ENCODE measurements around the gene REST. TPM values are rescaled to one million over a fixed set of nuclear protein-coding genes. Genes with fewer than 3 reads are reported as not detected.
A peak's percentile ranks its signal among the peaks of the same experiment; 100 is the strongest.

The REST gene
- total RNA-seq, 6 donors from 2014 or later, result 18.3 to 40.2 (median 31.8) TPM

GRCh38 chr4:56990109-56990905, 82.6 kb downstream of the REST start:
- peaks cover 18 to 89% (median 46%) of the 10 kb centered on the region in 4 donors for H3K36me3 ChIP-seq
- WGBS, 2 donors, result 84 to 87% methylated on average over 6 of the region's 6 CpGs

DNA sequence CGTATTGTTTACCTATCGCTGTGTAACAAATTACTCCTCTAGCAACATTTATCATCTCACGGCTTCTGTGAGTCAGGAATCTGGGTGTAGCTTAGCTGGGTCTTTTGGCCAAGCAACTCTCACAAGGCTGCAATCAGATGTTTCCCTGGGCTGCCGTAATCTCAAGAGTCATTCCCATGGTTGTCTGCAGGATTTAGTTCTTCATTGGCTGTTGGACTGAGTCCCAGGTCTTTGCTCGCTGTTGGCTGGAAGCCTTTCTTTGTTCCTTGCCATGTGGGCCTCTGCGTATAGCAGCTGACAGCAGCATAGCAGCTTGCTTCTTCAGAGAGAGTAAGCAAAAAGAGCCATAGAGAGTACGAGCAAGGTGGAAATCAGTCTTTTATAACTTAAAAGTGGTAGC, 87.8 kb downstream of the REST start:
- WGBS, 2 donors, result 55 to 62% methylated on average over 7 of the region's 7 CpGs
- Histone ChIP-seq H3K9me3 (no peaks in the 10 kb centered on the region), H3K4me3 (no peak overlapping the region), H3K27ac (no peak overlapping the region), H3K27me3 (no peaks in the 10 kb centered on the region), H3K4me1 (peaks cover 0 to 3% (median 0%) of the 10 kb centered on the region in 4 donors), H3K36me3 (peaks cover 17 to 84% (median 50%) of the 10 kb centered on the region in 4 donors)
- DNase-seq (no peak), ATAC-seq (ENCODE audit: low FRiP score in 2 of 2) (peak in 1 of 2 donors; percentile 62)
- TF ChIP-seq EP300 (IDR thresholded peaks at IDR 0.05) (no peak), POLR2AphosphoS5 (IDR thresholded peaks at IDR 0.05) (no peak), CTCF (IDR thresholded peaks at IDR 0.05) (no peak), POLR2A (IDR thresholded peaks at IDR 0.05) (no peak)

More at GRCh38 chr4:56990109-56990905, 82.6 kb downstream of the REST start:
- ATAC-seq (ENCODE audit: low FRiP score in 2 of 2) (no peak), DNase-seq (no peak)
- TF ChIP-seq EP300 (IDR thresholded peaks at IDR 0.05) (no peak), CTCF (IDR thresholded peaks at IDR 0.05) (no peak), POLR2AphosphoS5 (IDR thresholded peaks at IDR 0.05) (no peak), POLR2A (IDR thresholded peaks at IDR 0.05) (no peak)
- H3K27me3 ChIP-seq, result no peaks in the 10 kb centered on the region
- H3K4me1 ChIP-seq, result peaks cover 0 to 8% (median 0%) of the 10 kb centered on the region in 4 donors
- no peak overlapping the region for H3K27ac ChIP-seq
- no peaks in the 10 kb centered on the region for H3K9me3 ChIP-seq
- H3K4me3 ChIP-seq, result no peak overlapping the region

DNA sequence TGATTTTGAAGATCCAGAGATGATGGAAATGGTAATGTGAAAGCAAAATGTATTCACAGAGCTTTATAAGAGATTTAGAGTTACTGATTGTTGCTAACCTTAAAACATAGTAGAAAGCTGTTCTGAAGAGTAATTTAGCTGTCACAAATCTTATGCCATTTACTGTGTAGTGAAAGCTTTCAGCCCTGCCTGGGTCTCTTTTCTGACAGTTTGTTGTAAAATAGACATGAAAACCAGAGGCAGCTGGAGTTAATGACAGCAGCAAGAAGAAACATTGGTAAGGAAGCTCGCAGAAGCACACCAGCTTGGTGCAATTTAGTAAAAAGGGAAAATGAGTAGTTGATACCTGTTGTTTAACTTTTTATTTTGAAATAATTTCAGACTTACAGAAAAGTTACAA, 92.1 kb downstream of the REST start:
- H3K9me3 ChIP-seq, result no peaks in the 10 kb centered on the region
- no peak for TF ChIP-seq EP300 (IDR thresholded peaks at IDR 0.05)
- TF ChIP-seq POLR2A (IDR thresholded peaks at IDR 0.05), result no peak
- TF ChIP-seq POLR2AphosphoS5 (IDR thresholded peaks at IDR 0.05), result no peak
- TF ChIP-seq CTCF (IDR thresholded peaks at IDR 0.05), result no peak
- H3K4me1 ChIP-seq, result peaks cover 0 to 3% (median 0%) of the 10 kb centered on the region in 4 donors
- no peak overlapping the region for H3K27ac ChIP-seq
- H3K36me3 ChIP-seq, result peaks cover 22 to 84% (median 56%) of the 10 kb centered on the region in 4 donors
- 96 to 97% methylated on average over 1 of the region's 1 CpG for WGBS, 2 donors
- ATAC-seq (ENCODE audit: low FRiP score in 2 of 2) (no peak), DNase-seq (no peak)
- no peak overlapping the region for H3K4me3 ChIP-seq
- H3K27me3 ChIP-seq, result no peaks in the 10 kb centered on the region

DNA sequence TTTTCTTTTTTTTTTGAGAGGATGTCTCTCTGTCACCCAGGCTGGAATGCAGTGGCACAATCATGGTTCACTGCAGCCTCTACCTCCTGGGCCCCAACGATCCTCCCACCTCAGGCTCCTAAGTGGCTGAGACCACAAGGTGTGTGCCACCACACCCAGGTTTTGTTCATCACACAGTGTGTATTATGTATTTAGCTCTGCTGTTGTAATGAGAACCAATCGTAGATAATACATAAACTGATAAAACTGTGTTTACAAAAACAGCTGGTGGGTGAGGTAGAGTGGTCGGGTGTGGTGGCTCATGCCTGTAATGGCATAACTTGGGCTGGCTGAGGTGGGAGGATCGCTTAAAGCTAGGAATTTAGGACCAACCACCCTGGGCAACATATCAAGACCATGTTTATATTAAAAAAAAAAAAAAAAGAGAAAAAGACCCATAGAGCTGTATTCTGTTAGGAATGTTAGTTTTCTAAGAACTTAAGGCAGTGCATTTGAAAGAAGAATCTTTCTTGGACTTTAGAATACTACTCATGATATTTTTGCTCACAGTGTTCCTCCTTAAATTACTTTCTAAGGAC, 105.9 kb downstream of the REST start:
- Histone ChIP-seq H3K4me3 (no peak overlapping the region), H3K27ac (no peak overlapping the region), H3K9me3 (no peaks in the 10 kb centered on the region), H3K4me1 (no peaks in the 10 kb centered on the region), H3K36me3 (peaks cover 21 to 97% (median 74%) of the 10 kb centered on the region in 4 donors), H3K27me3 (no peaks in the 10 kb centered on the region)
- 75 to 79% methylated on average over 4 of the region's 4 CpGs for WGBS, 2 donors
- no peak for DNase-seq
- TF ChIP-seq EP300 (IDR thresholded peaks at IDR 0.05) (no peak), CTCF (IDR thresholded peaks at IDR 0.05) (no peak), POLR2AphosphoS5 (IDR thresholded peaks at IDR 0.05) (no peak), POLR2A (IDR thresholded peaks at IDR 0.05) (no peak)
- ATAC-seq (ENCODE audit: low FRiP score in 2 of 2), result no peak

Small RNA genes lying within 50 kb of the gene (small RNA-seq; reads per million reads assigned to genes)
- 0 reads per million in 4 donors for gene RNU6-998P

Other genes with a start within 250 kb of the REST start
- 1,000 to 10,000 TPM in 2 of 6 donors, 100 to 1,000 TPM in 4; 235 to 1,594 (median 506) TPM for gene HOPX, start 226.6 kb upstream of the REST start, total RNA-seq
- not detected for gene SPINK2, start 86.2 kb upstream of the REST start, total RNA-seq
- gene NOA1, start 69.7 kb downstream of the REST start, total RNA-seq, result 10 to 100 TPM; 15.2 to 27.2 (median 22.8) TPM
- gene POLR2B, start 71.0 kb downstream of the REST start, total RNA-seq, result 100 to 1,000 TPM in 2 of 6 donors, 10 to 100 TPM in 4; 50.7 to 138 (median 69.4) TPM
- gene IGFBP7, start 202.5 kb downstream of the REST start, total RNA-seq, result 100 to 1,000 TPM; 105 to 705 (median 359) TPM

Data from upper lobe of left lung (tissue), 6 donors.